GM12874 (cell line): ENCODE data around the gene CCND2.

ENCODE experiments used
- TF ChIP-seq, protein P1 (sequence below): IDR thresholded peaks from 2 replicates; pipeline ENCODE4 v1.5.1; 2011; ENCODE audit warnings: low read depth, mild to moderate bottlenecking, control low read depth, low read length, moderate library complexity; ENCODE audit not compliant: insufficient read depth

The CCND2 gene

DNA sequence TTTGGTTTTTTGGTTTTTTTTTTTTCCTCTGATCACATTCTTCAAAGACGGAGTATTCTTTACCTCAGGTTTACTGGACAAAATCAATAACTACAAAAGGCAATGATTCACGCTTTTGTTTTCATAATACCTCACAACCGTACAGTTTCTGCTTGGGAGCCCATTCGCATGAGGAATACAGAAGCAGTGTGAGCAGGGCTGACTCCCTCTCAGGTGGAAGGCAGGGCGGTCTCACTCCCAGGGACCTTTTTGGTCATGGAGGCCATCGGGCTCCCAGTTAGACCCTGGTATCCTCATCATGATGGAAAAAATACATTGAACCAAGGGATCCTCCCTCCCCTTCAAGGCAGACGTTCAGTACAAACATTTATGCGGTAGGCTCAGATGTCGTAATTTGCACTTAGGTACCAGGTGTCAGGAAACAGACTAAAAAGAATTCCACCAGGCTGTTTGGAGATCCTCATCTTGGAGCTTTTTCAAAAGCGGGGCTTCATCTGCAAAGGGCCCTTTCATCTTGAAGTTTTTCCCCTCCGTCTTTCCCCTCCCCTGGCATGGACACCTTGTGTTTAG is 28.5 kb downstream of the CCND2 start:
- TF ChIP-seq, protein P1, sequence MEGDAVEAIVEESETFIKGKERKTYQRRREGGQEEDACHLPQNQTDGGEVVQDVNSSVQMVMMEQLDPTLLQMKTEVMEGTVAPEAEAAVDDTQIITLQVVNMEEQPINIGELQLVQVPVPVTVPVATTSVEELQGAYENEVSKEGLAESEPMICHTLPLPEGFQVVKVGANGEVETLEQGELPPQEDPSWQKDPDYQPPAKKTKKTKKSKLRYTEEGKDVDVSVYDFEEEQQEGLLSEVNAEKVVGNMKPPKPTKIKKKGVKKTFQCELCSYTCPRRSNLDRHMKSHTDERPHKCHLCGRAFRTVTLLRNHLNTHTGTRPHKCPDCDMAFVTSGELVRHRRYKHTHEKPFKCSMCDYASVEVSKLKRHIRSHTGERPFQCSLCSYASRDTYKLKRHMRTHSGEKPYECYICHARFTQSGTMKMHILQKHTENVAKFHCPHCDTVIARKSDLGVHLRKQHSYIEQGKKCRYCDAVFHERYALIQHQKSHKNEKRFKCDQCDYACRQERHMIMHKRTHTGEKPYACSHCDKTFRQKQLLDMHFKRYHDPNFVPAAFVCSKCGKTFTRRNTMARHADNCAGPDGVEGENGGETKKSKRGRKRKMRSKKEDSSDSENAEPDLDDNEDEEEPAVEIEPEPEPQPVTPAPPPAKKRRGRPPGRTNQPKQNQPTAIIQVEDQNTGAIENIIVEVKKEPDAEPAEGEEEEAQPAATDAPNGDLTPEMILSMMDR, result no peak

DNA sequence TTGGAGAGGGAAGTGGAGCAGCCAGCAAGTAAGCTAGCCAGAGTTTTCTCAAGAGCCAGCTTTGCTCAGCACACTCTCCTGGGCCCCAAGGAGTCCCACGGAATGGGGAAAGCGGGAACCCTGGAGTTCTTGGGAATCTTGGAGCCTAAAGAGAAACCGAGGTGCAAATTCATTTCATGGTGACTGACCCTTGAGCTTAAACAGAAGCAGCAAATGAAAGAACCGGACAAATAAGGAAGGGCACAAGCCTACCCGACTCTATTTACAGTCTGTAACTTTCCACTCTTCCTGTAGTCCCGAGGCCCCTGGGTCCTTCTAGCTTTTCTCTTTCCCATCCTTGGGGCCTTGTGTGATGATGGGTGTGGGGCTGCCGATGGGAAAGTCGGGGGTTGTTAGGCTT is 29.3 kb downstream of the CCND2 start:
- TF ChIP-seq, protein P1, result no peak

DNA sequence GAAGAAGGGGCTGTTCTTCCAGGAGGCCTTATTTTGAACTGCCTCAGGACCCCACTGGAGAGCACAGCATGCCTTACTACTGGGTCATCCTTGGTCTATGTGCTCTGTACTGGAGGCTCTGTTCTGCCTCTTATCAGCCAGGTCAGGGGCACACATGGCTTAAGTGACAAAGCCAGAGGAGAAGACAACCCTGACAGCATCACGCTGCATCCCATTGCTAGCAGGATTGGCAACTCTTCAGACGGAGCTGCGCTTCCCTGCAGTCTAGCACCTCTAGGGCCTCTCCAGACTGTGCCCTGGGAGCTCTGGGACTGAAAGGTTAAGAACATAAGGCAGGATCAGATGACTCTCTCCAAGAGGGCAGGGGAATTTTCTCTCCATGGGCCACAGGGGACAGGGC is 30.2 kb downstream of the CCND2 start:
- TF ChIP-seq, protein P1, result no peak

DNA sequence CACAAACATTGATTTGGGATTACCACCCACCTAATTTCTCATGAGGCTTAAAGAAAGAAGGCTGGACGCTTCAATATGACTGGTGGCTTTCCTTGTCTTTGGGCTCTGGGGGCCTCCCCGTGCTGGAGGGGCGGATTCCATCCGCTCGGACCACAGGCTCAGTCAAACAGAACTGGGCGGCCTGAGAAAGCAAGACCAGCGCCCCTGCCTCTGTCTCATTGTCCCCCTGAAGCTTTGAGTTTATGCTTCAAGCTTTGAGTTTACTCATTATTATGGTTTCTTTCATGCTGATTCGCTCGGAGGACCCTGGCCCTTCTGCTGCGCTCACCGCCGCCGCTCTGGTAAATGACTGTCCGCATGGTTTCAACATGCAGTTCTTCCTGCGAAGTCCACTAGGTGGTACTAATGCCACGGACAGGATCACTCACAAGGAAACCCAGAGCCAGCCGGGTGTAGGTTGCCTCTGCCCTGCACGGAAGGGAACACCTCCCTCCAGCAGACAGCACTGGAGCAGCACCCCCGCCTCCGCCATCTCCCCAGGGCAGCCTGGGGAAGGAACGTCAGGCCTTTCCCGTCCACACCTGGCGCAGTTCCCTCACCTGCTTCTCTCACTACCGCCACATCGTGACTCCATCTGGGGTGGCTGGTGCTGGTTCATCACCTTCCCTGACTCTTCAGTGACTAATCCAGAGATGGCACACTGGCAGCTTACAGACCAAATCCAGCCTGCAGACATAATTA is 34.2 kb downstream of the CCND2 start:
- TF ChIP-seq, protein P1, result peak; percentile 17; the same call in 1 of the 2 replicates

DNA sequence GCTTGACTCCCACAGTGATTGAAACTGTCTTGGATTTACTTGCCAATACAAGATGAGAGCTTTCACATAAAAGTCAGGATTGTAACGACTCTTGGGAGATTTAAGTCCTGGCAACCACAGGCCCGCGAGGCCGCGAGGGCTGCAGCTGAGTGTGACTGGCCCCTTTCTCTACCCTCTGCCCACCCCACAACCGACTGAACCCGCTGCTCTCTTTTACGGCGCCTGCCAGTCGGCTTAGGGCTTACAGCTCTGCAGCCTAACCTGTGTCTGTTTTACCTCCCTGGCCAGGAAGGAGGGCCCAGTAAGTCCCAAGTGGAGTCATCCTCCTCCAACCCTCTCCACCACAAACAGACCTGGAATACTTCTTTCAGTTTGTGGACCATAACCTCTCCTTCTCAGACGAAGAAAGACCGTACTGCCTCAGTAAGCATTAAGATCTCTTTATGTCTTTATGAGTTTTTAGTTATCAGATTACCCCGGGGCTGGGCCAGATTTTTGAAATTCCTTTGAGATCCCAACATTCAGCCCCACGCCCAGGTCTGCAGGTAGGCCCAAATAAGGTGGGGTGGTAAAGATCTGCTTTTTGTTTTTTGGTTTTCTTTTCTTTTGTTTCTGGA is 34.9 kb downstream of the CCND2 start:
- TF ChIP-seq, protein P1, result no peak

DNA sequence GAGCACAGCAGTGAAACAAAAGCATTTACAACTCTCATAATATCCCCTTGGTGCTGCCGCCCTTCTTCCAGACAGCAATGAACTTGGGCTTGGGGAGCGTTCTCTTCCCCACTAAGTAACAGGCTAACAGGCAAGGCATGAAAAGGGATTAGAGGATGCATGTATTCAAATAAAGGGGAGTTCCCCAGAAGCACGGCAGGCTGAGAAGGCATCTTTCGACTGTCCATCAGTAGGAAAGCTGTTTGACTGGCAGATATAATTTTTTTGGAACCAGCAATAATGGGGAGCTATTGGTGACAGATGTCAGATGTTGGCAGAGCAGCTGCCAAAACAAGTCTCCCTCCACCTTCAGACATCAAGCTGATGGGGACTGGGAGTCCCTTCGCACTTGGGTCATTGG is 38.2 kb downstream of the CCND2 start:
- TF ChIP-seq, protein P1, result no peak

DNA sequence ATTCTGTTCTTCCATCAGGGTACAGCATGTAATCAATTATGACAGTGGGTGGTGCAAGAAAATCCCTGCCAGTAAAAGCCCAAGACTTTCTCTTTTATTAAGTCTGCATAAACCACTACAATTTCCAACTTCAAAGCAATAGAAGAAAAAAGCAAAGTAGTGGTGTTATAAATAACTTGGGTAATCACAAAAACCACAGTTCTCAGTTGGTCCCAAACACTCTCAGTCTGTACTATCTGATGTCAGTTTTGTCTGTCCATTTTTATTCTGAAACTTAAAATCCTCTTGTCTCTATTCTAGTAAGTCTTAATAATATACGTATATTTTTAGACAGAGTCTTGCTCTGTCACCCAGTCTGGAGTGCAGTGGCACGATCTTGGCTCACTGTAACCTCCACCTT is 38.7 kb downstream of the CCND2 start:
- TF ChIP-seq, protein P1, result no peak
